AG20443 (cell line): ENCODE results near the gene FAM53A.

Experiments
- DNase-seq: peaks from one replicate; pipeline ENCODE4 v3.0.0; 2012; ENCODE audit warnings: low spot score, mixed read lengths

Gene FAM53A

GRCh38 chr4:1640190-1640589 lies 43.9 kb downstream of the FAM53A start:
- no peak for DNase-seq

DNA sequence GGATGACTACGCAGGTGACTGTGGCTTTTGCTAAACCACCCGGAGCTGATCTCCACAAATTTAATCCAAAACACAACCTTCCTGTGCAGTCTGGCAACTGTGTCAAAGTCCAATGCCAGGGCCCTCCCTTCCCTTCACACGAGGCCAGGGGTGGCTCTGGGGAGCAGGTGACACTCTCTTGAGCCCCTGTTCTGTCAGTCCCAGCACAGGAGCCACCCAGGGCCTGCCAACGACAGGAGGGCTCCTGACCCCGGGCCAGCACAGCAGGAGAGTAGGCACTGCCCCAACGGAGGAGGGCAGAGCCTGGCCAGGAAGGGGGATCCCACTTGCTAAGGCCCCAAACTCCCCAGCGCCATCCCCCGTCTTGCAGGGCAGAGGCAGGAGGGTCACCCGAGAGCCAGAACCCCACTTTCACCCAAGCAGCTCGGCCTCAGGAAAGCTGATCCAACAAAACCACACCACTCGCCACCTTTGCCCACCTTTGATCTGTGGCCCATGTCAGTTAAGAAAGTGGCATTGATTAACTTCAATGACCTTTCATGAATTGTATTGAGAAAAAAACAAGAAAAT lies 44.7 kb downstream of the FAM53A start:
- DNase-seq, result no peak

DNA sequence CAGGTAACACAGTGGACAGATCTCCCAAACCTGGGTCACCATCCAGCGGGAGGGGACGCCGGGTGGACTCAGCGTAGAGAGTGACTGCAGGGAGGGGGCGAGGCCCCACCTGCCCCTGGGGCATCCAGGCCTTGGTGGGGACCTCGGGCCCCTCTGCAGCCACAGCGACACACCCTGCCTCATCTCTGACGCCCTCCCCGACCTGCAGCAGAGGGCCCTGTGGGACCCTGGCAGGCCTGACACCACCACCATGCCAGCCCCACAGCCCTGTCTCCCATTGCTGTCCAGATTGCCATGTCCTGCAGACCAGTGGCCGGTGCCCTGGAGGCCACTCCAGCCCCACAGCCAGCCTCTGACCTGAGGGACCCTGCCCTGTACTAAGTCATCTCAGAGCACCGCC lies 45.2 kb downstream of the FAM53A start:
- DNase-seq, result no peak

- no peak for DNase-seq
Measured at GRCh38 chr4:1638272-1638598, 45.9 kb downstream of the FAM53A start.

DNA sequence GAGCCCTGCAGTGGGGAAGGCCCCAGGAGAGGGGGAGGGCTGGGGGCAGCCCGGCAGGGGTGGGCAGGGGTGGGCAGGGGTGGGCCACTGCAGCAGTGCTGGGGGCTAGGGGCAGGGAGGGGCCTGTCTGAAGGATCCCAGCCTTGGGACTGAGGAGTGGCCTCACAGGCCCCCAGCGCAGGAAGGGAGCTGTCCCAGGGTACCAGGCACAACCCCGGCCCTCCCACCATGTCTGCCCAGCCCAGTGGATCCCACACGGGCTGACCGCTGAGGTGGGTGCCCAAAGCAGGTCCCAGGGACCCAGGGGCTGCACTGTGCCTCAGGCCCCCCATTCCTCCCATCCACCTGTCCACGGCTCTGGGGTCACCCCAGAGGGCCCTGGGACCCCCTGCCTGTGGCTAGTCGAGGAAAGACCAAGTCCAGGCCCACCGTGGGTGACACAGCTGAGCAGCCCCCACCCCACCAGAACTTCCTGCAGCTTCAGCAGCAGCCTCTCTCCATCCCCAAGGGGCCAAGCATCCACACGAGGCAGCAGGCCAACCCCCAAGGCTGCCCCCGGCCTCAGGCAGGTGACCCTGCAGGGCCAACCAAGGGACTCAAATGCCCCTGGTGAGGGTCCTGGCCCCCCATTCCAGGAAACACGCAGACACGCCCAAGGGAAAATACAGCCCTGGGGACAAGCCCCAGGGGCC lies 46.4 kb downstream of the FAM53A start:
- DNase-seq, result no peak

- DNase-seq, result no peak
Measured at GRCh38 chr4:1636490-1637211, 47.5 kb downstream of the FAM53A start.

GRCh38 chr4:1635464-1635863 lies 48.6 kb downstream of the FAM53A start:
- DNase-seq, result no peak

- no peak for DNase-seq
Measured at GRCh38 chr4:1633993-1634392, 50.1 kb downstream of the FAM53A start.

GRCh38 chr4:1632109-1633104 lies 51.7 kb downstream of the FAM53A start:
- no peak for DNase-seq

DNA sequence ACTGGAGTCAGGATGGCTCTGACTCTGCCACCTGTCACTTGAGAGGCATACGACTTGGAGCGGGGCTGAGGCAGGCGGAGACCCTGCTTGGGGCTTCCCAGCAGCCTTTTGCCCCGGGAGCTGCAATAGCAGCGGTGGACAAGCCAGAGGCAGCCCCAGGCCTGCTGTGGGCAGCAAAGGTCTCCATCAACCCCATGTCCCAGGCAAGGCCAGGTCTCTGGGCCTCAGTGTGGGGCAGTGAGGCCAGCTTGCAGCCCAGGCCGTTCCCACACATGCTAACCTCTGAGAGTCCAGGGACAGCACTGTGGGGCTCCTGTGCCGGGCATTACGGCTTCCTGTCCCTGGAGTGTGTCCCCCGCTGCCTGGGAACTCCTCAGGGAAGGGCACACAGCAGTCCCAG lies 53.0 kb downstream of the FAM53A start:
- no peak for DNase-seq

- no peak for DNase-seq
Measured at GRCh38 chr4:1630266-1630665, 53.8 kb downstream of the FAM53A start.

DNA sequence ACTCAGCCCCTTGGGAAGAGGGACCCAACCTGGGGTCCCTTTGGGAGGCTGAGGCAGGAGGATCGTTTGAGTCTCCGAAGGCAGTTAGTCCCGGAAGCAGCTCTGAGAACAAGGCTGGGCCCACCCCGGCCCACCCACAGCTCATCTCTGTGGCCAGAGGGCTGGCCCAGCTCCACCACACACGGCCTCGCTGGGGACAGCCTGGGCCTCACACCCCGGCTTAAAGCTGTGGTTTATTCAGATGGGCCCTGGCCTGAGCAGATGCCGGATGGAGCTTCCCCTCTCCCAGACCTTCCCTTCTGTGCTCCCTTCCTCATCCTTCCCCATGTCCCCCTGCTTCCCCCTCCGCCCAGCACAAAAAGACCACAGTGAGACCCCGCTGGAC lies 54.4 kb downstream of the FAM53A start:
- DNase-seq, result no peak

- DNase-seq, result peak; percentile 93
Measured at GRCh38 chr4:1628892-1629698, 55.0 kb downstream of the FAM53A start.

GRCh38 chr4:1627417-1628313 lies 56.4 kb downstream of the FAM53A start:
- DNase-seq, result no peak

GRCh38 chr4:1626941-1627340 lies 57.2 kb downstream of the FAM53A start:
- DNase-seq, result no peak

GRCh38 chr4:1626151-1626550 lies 58.0 kb downstream of the FAM53A start:
- DNase-seq, result no peak

- DNase-seq, result no peak
Measured at GRCh38 chr4:1625600-1626138, 58.4 kb downstream of the FAM53A start.

GRCh38 chr4:1624519-1624910 lies 59.6 kb downstream of the FAM53A start:
- no peak for DNase-seq

DNA sequence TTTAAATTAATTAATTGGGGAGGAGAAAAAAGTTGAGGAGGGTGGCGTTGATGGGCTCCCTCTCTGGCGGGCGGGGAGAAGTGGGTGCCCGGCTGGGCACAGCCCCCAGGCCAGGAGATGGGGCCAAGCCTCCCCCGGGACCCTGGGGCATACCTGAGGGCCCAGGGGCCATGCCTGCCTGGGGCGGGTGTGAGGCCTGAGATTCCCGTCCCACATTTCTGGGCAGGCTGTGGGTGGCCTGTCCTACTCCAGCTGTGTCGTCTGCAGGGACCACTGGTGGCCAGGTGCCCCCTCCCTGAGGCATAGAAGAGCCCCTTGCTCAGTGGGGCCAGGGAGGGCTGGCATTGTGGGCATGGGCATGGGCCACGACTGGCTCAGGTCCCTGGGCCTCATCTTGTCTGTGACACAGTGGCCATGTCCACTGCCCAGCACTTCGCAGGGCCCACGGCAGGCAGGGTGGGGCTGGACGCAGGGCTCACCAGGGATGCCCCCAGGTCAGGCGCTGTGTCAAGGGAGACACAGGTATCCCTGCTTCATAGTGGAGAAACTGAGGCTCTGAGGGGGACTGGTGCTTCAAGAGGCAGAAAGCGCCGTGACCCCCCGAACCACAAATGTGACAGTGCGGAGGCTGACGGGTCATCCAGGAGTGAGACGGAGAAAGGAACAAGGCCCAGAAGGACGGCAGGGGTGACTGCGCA lies 60.1 kb downstream of the FAM53A start:
- no peak for DNase-seq

GRCh38 chr4:1623400-1623799 lies 60.7 kb downstream of the FAM53A start:
- DNase-seq, result no peak
